AG04450 (cell line): ENCODE measurements around the gene EMC6. TPM values are rescaled to one million over a fixed set of nuclear protein-coding genes. Genes with fewer than 3 reads are reported as not detected.

Experiments used
- CTCF ChIA-PET: fragments of 300-600, 350-600 bp; formaldehyde crosslinking; extraction: SDS; loops from one replicate; lab custom pipeline; 2022; ENCODE audit warnings: antibody characterized with exemption, inconsistent platforms; lab: Charles Lee
- POLR2A ChIA-PET: fragments of 350-600 bp; formaldehyde crosslinking; extraction: SDS; loops from one replicate; lab custom pipeline; 2021; ENCODE audit warnings: antibody characterized with exemption, inconsistent platforms; lab: Yijun Ruan, JAX
- DNase-seq: peaks from one replicate; pipeline ENCODE4 v3.0.0-alpha.2; 2011; ENCODE audit warnings: low read depth, low spot score
- H3K27ac ChIP-seq: one replicate; pipeline ENCODE4 v1.5.1; 2012; ENCODE audit warnings: low read depth, low read length, control low read depth
- H3K27me3 ChIP-seq: one replicate; pipeline ENCODE4 v1.6.0; 2012; ENCODE audit warnings: low read length; ENCODE audit not compliant: control insufficient read depth, insufficient read depth
- H3K4me3 ChIP-seq: 2 replicates; pipeline ENCODE4 v1.5.1; 2011; ENCODE audit warnings: mild to moderate bottlenecking, low read depth, low read length, control low read depth
- H3K9me3 ChIP-seq: 2 replicates; pipeline ENCODE4 v1.5.1; 2012; ENCODE audit warnings: low read length; ENCODE audit not compliant: control insufficient read depth, insufficient read depth
- CTCF ChIP-seq: IDR thresholded peaks from 2 replicates; pipeline ENCODE4 v1.5.1; 2011; ENCODE audit warnings: low read depth, low read length, control low read depth, inconsistent platforms
- polyA plus RNA-seq: library from polyadenylated mRNA; depleted of rRNA; stranded (reverse); fragments of >200 nt; gene quantifications from 2 replicates; pipeline ENCODE4 v1.2.3, GENCODE V29; 2011

EMC6 gene
- polyA plus RNA-seq, 1 experiment = 23.4 TPM

- POLR2A ChIA-PET = no interaction called here
- H3K27me3 ChIP-seq = peaks cover 10% of the 10 kb centered on the region
- no peaks in the 10 kb centered on the region; the same call in 1 of the 2 replicates for H3K9me3 ChIP-seq
- no peak overlapping the region for H3K4me3 ChIP-seq
- no peak overlapping the region for H3K27ac ChIP-seq
- TF ChIP-seq CTCF = no peak
- CTCF ChIA-PET = no interaction called here
- no peak for DNase-seq
These were observed 13.0 kb downstream of the EMC6 start for GRCh38 chr17:3681565-3681964.

DNA sequence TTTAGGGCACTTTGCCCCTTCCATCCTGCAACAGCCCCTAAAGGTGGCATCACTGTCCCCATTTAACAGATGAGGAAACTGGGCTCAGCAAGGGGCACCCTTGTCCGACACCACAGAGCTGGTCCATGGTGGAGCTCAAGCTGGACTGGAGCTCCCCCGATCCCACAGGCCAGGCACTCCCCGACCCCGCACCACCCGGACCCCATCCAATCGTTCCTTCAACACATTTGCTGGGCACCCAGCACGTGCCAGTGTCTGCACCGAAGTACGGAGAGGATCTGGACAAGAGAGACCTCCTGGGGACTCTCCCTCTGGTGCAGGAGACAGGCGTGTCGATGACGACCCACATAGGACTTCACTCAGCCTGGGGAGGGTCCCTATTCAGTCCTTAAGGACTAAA, 13.4 kb downstream of the EMC6 start:
- no peak for TF ChIP-seq CTCF
- CTCF ChIA-PET = interaction anchor here (0.7 to 1.2 kb wide), 3 partner anchors 25 to 393 kb away, joined by 3 to 5 read pairs (median 4); partner anchors contain the start of gene HASPIN
- Histone ChIP-seq H3K27me3 (peaks cover 10% of the 10 kb centered on the region), H3K4me3 (no peak overlapping the region), H3K27ac (no peak overlapping the region), H3K9me3 (no peaks in the 10 kb centered on the region; the same call in 1 of the 2 replicates)
- no peak for DNase-seq
- POLR2A ChIA-PET = no interaction called here

DNA sequence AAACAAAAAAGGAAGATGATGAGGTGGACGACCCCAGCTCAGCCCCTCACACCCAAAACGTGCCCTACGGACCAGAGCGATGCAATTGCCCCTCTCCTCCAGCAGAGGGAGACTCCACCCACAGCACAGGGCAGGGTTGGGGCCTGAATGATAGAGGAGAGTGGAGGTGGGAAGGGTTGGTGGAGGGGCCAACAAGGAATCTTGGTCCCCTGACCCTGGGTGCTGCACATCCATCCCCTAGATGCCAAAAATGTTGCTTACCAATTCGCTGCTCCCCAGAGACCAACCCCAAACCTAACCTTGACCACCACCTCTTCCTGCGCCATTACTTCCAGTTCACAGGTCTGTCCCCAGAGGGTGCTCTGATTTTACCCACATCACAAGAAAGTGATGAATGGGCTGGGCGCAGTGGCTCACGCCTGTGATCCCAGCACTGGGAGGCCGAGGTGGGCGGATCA, 14.5 kb downstream of the EMC6 start:
- peak; percentile 91 for TF ChIP-seq CTCF
- CTCF ChIA-PET = interaction anchor here (0.6 to 1.3 kb wide), 11 partner anchors 9 to 1183 kb away, joined by 3 to 5 read pairs (median 4); partner anchors contain the start of gene HASPIN
- no peak for DNase-seq
- Histone ChIP-seq H3K4me3 (no peak overlapping the region), H3K9me3 (no peaks in the 10 kb centered on the region; the same call in 1 of the 2 replicates), H3K27me3 (peaks cover 8% of the 10 kb centered on the region), H3K27ac (no peak overlapping the region)
- POLR2A ChIA-PET = interaction anchor here (1.0 kb wide), 1 partner anchor 15 kb away, joined by 3 read pairs; the partner anchor contains the start of gene TAX1BP3

DNA sequence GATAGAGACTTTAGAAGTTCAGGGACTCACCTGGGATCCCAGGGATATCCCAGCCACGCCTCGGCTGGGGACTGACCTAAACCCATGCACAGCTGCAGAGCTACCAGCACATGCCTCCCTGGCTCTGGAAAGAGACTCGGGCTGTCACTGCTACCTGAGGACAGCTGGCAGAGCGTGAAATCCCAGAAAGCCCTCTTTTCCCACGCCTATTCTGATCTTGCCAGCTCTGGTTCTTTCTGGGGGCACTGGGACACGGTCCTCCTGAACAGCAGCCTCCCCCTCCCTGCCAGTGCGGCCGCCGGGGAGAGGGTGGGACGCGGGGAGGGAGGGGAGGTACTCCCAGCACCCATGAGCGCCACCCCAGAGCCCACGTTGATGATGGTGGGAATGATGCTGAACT, 16.6 kb downstream of the EMC6 start:
- no peaks in the 10 kb centered on the region; the same call in 1 of the 2 replicates for H3K9me3 ChIP-seq
- peaks cover 5% of the 10 kb centered on the region for H3K27me3 ChIP-seq
- CTCF ChIA-PET = interaction anchor here (0.6 kb wide), 1 partner anchor 18 kb away, joined by 3 read pairs; no protein-coding TSS in a partner anchor
- POLR2A ChIA-PET = no interaction called here
- no peak overlapping the region for H3K4me3 ChIP-seq
- H3K27ac ChIP-seq = no peak overlapping the region
- no peak for TF ChIP-seq CTCF
- no peak for DNase-seq

DNA sequence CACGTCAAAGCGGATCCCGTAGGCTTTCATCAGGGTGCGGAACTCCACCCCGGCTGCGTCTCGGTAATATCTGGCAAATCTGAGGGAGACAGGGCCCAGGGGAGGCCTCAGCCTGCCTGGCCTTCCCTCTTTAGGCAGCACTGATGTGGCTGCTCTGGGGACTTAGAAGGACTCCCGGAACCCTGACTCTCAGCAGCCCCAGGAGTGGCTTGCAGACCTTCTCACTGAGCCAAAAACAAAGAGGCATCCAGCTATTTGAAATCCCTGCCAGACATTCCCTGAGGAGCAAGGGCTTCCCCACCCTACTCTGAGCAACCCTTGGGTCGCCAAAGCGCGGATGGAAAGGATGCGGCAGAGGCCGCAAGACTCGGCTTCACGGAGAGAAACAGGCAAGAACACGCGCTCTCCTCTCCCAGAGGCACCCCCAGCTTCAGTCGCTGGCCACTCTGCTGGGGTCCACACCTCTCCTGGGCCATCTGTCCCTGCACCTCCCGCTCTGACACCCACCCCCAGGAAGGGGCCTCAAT, 19.5 kb downstream of the EMC6 start:
- POLR2A ChIA-PET = no interaction called here
- Histone ChIP-seq H3K9me3 (no peaks in the 10 kb centered on the region; the same call in 1 of the 2 replicates), H3K27ac (no peak overlapping the region), H3K4me3 (no peak overlapping the region), H3K27me3 (peaks cover 7% of the 10 kb centered on the region)
- CTCF ChIA-PET = no interaction called here
- no peak for DNase-seq
- no peak for TF ChIP-seq CTCF
